Vagina (tissue), 2 donors: ENCODE results near the gene DAGLA. TPM values are rescaled to one million over a fixed set of nuclear protein-coding genes. Genes with fewer than 3 reads are reported as not detected.

Experiments
- DNase-seq, 2 donors: peaks; one replicate each; pipeline ENCODE4 v3.0.0-alpha.2; 2017; ENCODE audit errors: extremely low spot score in 2 of 2
- H3K27ac ChIP-seq: fragments of 200-600 bp; sonication (generic); one replicate; pipeline ENCODE4 v1.5.1; 2019
- H3K27me3 ChIP-seq: fragments of 200-600 bp; sonication (generic); one replicate; pipeline ENCODE4 v1.5.1; 2019
- H3K36me3 ChIP-seq, 2 donors: fragments of 200-600 bp; sonication (generic); one replicate each; pipeline ENCODE4 v1.5.1; 2017 to 2019
- H3K4me1 ChIP-seq: fragments of 200-600 bp; sonication (generic); one replicate; pipeline ENCODE4 v1.5.1; 2019
- H3K4me3 ChIP-seq, 2 donors: fragments of 200-600 bp; sonication (generic); 1 replicate in 1 of 2; 2 replicates in 1 of 2; pipeline ENCODE4 v1.5.1; 2016 to 2019
- H3K9me3 ChIP-seq: fragments of 200-600 bp; sonication (generic); one replicate; pipeline ENCODE4 v1.5.1; 2019
- POLR2A ChIP-seq, 2 donors: fragments of 450-650 bp; IDR thresholded peaks; one replicate each; pipeline ENCODE4 v1.6.1; 2017; ENCODE audit warnings: antibody characterized with exemption in 2 of 2, mild to moderate bottlenecking in 2 of 2, moderate library complexity in 2 of 2
- POLR2AphosphoS5 ChIP-seq, 2 donors: sonication (generic); formaldehyde crosslinking; IDR thresholded peaks; one replicate each; pipeline ENCODE4 v1.9.0; 2017; ENCODE audit warnings: antibody characterized with exemption in 2 of 2, mild to moderate bottlenecking in 2 of 2, low read depth in 1 of 2; ENCODE audit not compliant: insufficient read depth in 1 of 2
- intact Hi-C: fragments of 100-400 bp; cut with DNase I; formaldehyde crosslinking; loops from one replicate; pipeline ENCODE4 v1.15.1; 2023
- microRNA counts, 2 donors: library from miRNA; unstranded; fragments of <30 nt; microRNA quantifications; one replicate each; lab custom pipeline; 2016 to 2017
- total RNA-seq: library from RNA; depleted of rRNA; stranded (reverse); fragments of >200 nt; gene quantifications from one replicate; pipeline ENCODE4 v1.2.3, GENCODE V29; 2016
- TF ChIP-seq, protein P1 (sequence below), 3 experiments: fragments of 450-650 bp in 2 of 3; fragments of 200-600 bp in 1 of 3; sonication (generic) in 1 of 3; IDR thresholded peaks; one replicate each; pipeline ENCODE4 v1.5.1; 2017 to 2019; ENCODE audit warnings: antibody characterized with exemption in 3 of 3, mild to moderate bottlenecking in 2 of 3, moderate library complexity in 2 of 3

The DAGLA gene
- total RNA-seq, 1 donor from 2014 or later: 1.5 TPM

DNA sequence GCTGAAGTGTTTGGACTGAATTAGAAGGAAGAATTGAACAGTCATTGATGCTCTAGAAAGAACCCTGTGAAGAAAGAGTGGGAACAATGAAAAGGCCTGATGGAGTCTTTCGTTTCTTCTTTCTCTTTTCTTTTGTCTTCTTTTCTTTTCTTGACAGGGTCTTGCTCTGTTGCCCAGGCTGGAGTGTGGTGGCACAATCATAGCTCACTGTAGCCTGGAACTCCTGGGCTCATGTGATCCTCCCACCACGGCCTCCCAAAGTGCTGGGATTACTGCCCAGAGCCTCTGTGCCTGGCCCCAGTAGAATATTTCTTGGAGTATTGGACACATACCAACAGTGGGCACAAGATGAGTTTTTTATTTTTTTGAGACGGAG lies 113.6 kb downstream of the DAGLA start:
- H3K4me3 ChIP-seq: no peak overlapping the region
- intact Hi-C loops: loop anchor here (10.0 kb wide), 2 partner anchors 101 to 311 kb away; partner anchors contain the start of gene FADS3
- peaks cover 0 to 16% of the 10 kb centered on the region in 2 donors for H3K36me3 ChIP-seq

DNA sequence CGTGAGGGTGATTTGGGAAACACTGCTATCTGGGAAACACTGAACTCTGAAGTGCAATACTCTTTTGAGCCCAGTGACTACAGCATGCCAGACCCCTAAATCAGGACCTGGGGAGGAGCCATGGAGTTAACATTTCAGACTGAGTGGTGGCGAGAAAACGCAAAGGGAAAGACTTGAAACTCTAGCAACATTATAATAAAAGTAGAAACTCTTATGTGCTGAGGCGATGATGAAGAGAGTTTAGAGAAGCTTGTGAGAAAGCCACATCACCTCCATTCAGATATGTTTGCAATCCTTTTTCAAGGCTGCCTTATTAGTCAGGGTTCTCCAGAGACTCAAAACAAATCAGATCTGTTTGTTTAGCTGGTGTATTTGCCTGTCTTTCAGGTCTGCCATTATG lies 114.4 kb downstream of the DAGLA start:
- TF ChIP-seq POLR2AphosphoS5 (IDR thresholded peaks at IDR 0.05; ENCODE audit: insufficient read depth in 1 of 2, low read depth in 1 of 2): no peak
- intact Hi-C loops: loop anchor here (10.0 kb wide), 2 partner anchors 100 to 310 kb away; partner anchors contain the start of gene FADS3
- Histone ChIP-seq H3K36me3 (peaks cover 0 to 8% of the 10 kb centered on the region in 2 donors), H3K9me3 (no peaks in the 10 kb centered on the region), H3K27ac (no peak overlapping the region), H3K4me1 (peaks cover 40% of the 10 kb centered on the region), H3K4me3 (no peak overlapping the region), H3K27me3 (no peaks in the 10 kb centered on the region)
- no peak for DNase-seq

More for the DNA sequence above, 113.6 kb downstream of the DAGLA start:
- TF ChIP-seq, protein P1, sequence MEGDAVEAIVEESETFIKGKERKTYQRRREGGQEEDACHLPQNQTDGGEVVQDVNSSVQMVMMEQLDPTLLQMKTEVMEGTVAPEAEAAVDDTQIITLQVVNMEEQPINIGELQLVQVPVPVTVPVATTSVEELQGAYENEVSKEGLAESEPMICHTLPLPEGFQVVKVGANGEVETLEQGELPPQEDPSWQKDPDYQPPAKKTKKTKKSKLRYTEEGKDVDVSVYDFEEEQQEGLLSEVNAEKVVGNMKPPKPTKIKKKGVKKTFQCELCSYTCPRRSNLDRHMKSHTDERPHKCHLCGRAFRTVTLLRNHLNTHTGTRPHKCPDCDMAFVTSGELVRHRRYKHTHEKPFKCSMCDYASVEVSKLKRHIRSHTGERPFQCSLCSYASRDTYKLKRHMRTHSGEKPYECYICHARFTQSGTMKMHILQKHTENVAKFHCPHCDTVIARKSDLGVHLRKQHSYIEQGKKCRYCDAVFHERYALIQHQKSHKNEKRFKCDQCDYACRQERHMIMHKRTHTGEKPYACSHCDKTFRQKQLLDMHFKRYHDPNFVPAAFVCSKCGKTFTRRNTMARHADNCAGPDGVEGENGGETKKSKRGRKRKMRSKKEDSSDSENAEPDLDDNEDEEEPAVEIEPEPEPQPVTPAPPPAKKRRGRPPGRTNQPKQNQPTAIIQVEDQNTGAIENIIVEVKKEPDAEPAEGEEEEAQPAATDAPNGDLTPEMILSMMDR (IDR thresholded peaks at IDR 0.05): no peak
- TF ChIP-seq POLR2A (IDR thresholded peaks at IDR 0.05) (no peak), POLR2AphosphoS5 (IDR thresholded peaks at IDR 0.05; ENCODE audit: insufficient read depth in 1 of 2, low read depth in 1 of 2) (no peak)
- H3K4me1 ChIP-seq: peaks cover 40% of the 10 kb centered on the region
- H3K27me3 ChIP-seq: no peaks in the 10 kb centered on the region
- no peak for DNase-seq
- H3K9me3 ChIP-seq: no peaks in the 10 kb centered on the region
- H3K27ac ChIP-seq: no peak overlapping the region

DNA sequence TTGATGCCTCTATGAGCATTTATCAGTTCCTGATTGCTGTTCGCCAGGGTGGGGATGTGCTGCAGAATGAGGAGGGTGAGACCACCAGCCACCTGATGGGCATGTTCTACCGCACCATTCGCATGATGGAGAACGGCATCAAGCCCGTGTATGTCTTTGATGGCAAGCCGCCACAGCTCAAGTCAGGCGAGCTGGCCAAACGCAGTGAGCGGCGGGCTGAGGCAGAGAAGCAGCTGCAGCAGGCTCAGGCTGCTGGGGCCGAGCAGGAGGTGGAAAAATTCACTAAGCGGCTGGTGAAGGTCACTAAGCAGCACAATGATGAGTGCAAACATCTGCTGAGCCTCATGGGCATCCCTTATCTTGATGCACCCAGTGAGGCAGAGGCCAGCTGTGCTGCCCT lies 115.3 kb downstream of the DAGLA start:
- H3K4me3 ChIP-seq: no peak overlapping the region
- DNase-seq: no peak
- peaks cover 33% of the 10 kb centered on the region for H3K4me1 ChIP-seq
- TF ChIP-seq POLR2A (IDR thresholded peaks at IDR 0.05): no peak
- intact Hi-C loops: loop anchor here (10.0 kb wide), 2 partner anchors 99 to 309 kb away; partner anchors contain the start of gene FADS3
- H3K9me3 ChIP-seq: no peaks in the 10 kb centered on the region
- H3K27ac ChIP-seq: no peak overlapping the region
- no peaks in the 10 kb centered on the region for H3K27me3 ChIP-seq
- no peaks in the 10 kb centered on the region for H3K36me3 ChIP-seq

DNA sequence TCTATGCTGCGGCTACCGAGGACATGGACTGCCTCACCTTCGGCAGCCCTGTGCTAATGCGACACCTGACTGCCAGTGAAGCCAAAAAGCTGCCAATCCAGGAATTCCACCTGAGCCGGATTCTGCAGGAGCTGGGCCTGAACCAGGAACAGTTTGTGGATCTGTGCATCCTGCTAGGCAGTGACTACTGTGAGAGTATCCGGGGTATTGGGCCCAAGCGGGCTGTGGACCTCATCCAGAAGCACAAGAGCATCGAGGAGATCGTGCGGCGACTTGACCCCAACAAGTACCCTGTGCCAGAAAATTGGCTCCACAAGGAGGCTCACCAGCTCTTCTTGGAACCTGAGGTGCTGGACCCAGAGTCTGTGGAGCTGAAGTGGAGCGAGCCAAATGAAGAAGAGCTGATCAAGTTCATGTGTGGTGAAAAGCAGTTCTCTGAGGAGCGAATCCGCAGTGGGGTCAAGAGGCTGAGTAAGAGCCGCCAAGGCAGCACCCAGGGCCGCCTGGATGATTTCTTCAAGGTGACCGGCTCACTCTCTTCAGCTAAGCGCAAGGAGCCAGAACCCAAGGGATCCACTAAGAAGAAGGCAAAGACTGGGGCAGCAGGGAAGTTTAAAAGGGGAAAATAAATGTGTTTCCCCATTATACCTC lies 115.8 kb downstream of the DAGLA start:
- Histone ChIP-seq H3K27ac (no peak overlapping the region), H3K36me3 (no peaks in the 10 kb centered on the region), H3K4me3 (no peak overlapping the region), H3K4me1 (peaks cover 28% of the 10 kb centered on the region), H3K9me3 (no peaks in the 10 kb centered on the region), H3K27me3 (no peaks in the 10 kb centered on the region)
- DNase-seq: no peak
- intact Hi-C loops: loop anchor here (10.0 kb wide), 2 partner anchors 99 to 309 kb away; partner anchors contain the start of gene FADS3
- TF ChIP-seq, protein P1 (IDR thresholded peaks at IDR 0.05): no peak
- no peak for TF ChIP-seq POLR2AphosphoS5 (IDR thresholded peaks at IDR 0.05; ENCODE audit: insufficient read depth in 1 of 2, low read depth in 1 of 2)

MicroRNAs within 50 kb of the gene (microRNA counts, 767-probe panel; counts per million panel counts)
- 238 to 261 counts per million in 2 donors for microRNA hsa-miR-611 (lab: Ali Mortazavi, UCI)

Other genes with a start within 250 kb of the DAGLA start
- 0.74 TPM for gene LRRC10B, start 171.6 kb upstream of the DAGLA start, total RNA-seq
- 3.4 TPM for gene SYT7, start 99.3 kb upstream of the DAGLA start, total RNA-seq
- 0.25 TPM for gene MYRF, start 72.2 kb downstream of the DAGLA start, total RNA-seq
- gene TMEM258, start 112.2 kb downstream of the DAGLA start, total RNA-seq: 47.9 TPM
- gene FEN1, start 112.5 kb downstream of the DAGLA start, total RNA-seq: 9.6 TPM
- gene FADS1, start 136.6 kb downstream of the DAGLA start, total RNA-seq: 9.8 TPM
- gene FADS2, start 147.9 kb downstream of the DAGLA start, total RNA-seq: 25.5 TPM
- gene FADS3, start 211.2 kb downstream of the DAGLA start, total RNA-seq: 41.5 TPM
- gene RAB3IL1, start 237.2 kb downstream of the DAGLA start, total RNA-seq: 32.2 TPM